Smooth muscle cell of the brain vasculature (primary cell): Measurements from ENCODE around the gene SMPDL3A.

ENCODE experiments used
- DNase-seq: peaks from one replicate; pipeline ENCODE4 v3.0.0-alpha.2; 2012; ENCODE audit warnings: low read depth, low spot score

SMPDL3A gene

DNA sequence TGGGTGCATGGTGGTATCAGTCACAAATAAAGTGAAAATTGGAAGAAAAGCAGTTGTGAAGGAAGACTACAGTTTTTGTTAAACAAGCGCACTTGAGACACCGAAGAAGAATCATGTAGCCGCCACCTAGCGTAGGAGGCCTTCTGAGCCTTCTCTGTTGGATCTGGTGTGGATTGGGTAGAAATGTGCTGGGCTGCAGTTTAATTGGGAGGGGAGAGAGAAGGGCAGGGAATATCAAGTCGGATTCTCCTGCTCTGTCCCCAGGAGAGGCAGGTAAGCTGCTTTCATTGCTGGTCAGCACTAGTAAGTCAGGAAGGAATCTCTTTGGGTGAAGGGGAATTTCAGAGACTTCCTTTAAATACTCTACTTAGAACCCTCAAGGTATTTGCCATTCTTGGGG lies 10.8 kb upstream of the SMPDL3A start:
- no peak for DNase-seq

DNA sequence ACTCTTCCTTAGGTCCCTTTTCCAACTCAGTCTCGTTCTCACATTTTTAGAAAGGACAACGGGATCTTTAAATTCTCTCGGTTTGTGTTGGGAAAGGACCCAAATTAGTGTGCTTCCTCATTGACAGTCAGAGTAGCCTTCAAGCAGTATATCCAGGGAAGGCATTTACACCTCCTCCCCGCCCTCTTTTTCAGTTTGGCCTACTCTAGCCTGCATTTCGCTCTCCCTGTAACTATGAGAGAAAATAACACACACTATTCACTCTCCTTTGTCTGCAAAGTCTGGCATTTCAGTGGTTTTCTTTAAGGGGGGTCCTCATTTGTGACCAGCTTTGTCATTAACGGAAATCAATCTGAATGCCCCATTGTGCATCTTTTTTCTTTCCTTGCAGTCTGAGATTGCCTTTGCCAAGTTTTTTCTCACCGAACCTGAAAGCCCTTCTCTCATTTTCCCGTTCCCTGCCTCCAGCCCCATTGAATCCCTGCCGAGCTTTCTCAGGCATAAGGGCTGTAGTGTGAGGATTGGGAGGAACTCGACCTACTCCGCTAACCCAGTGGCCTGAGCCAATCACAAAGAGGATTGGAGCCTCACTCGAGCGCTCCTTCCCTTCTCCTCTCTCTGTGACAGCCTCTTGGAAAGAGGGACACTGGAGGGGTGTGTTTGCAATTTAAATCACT lies 9.9 kb upstream of the SMPDL3A start:
- no peak for DNase-seq

DNA sequence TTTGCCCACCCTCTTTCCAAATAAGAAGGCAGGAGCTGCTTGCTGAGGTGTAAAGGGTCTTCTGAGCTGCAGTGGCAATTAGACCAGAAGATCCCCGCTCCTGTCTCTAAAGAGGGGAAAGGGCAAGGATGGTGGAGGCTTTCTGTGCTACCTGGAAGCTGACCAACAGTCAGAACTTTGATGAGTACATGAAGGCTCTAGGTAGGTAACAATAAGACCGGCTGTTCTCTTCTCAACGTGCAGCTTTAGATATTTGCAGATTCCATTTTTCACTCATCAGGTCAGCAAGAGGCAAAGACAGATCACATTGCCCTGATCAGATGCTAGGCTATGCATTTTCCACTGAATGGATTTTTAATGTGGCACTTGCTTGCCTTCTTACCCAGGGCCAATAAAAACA lies 9.4 kb upstream of the SMPDL3A start, which contains the start of gene FABP7:
Gene FABP7, plus strand, starts transcription at position 50 of the 400 bp plus-strand sequence. Its CDS starts 79 bp downstream, at position 129.
- no peak for DNase-seq

GRCh38 chr6:122780114-122780513 lies 8.9 kb upstream of the SMPDL3A start:
- DNase-seq, result no peak

DNA sequence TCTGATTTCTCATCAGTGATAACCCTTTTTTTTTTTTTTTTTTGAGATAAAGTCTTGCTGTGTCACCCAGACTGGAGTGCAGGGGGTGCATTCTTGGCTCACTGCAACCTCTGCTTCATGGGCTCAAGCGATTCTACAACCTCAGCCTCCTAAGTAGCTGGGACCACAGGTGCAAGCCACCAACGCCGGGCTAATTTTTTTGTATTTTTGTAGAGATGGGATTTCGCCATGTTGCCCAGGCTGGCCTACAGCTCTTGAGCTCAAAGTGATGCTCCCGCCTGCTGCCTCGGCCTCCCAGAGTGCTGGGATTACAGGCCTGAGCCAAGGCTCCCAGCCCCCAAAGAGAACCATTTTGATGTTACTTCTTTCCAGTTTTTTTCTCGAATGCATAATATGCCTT lies 7.3 kb upstream of the SMPDL3A start:
- DNase-seq, result no peak

DNA sequence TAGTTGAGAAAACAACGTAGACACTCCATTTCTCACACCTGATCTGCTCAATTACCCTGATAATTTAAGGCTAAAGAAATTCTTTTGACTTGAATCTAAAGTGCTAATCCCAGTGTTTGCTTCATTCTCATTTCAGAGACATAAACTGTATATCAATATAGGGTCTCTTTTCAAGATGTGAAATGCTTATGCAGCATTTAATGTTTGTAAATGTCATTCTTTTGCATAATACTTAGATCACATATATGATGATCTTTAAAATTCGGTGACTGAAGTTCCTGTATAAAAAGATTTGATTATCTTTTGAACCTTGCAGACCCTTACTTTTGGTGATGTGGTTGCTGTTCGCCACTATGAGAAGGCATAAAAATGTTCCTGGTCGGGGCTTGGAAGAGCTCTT lies 5.7 kb upstream of the SMPDL3A start:
- no peak for DNase-seq

DNA sequence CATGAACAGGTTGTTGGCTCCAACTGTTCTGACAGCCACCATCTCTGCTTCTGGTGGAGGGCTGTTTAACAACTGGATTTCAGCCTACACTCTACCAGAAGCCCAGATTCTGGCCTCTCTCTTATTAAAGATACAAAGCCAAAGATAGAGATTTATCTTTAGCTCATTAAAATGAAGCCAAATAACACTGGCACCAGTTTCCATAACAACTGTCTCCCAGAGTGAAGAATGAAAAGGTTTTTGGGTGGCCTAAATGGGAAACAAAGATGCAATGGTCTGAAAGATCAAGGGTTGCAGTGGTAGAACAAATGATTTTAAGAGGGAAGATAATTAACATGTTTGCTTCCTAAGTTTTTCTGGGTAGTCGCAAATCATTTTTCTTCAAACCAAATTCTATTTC lies 3.2 kb upstream of the SMPDL3A start:
- no peak for DNase-seq

DNA sequence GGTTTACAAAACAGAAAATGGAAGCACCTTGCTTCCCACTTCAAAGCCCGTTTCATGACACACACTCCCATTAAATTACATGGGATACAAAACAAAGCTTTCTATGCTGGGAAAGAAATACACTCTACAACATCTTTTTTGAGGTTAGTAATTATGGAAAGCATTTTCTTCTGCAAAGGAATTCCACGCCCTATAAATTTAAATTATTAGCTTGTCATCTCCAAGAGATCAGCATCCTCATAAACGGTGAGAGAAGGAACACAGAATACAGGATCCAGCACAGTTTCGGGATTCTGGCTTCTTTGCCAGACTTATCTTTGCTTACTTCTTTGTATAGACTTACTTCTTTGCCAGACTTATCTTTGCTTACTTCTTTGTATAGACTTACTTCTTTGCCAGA lies 1.3 kb upstream of the SMPDL3A start:
- DNase-seq, result no peak

- no peak for DNase-seq
Observed at GRCh38 chr6:122788208-122788607, 850 bp upstream of the SMPDL3A start.

DNA sequence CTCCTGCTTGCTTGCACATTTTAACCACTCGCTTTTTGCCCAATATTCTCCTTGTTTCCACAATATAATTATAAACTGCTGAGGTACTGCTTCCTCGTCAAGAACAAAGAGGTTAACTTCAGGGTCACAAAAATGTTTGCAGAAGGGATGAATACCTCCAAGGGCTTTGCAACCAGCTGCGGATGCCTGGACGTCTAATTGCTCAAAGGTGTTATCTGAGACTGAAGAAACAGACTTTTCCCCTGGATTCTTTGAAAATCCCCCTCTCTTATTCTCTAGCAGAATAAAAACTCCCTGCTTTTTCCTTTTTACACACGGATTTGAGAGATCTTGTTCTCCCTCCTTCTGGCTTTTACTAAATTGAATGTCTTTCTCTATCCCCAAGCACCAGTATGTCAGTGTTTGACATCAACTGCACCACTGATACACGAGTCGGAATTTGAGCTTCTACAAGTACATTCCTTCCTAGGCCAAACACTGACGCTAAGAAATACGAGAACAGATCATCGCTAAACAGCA lies 336 bp upstream of the SMPDL3A start:
- no peak for DNase-seq

GRCh38 chr6:122790028-122790422 lies 967 bp downstream of the SMPDL3A start:
- DNase-seq, result no peak

GRCh38 chr6:122790423-122791309 lies 1.6 kb downstream of the SMPDL3A start:
- DNase-seq, result no peak

GRCh38 chr6:122791310-122791679 lies 2.2 kb downstream of the SMPDL3A start:
- no peak for DNase-seq

- no peak for DNase-seq
Observed at GRCh38 chr6:122792766-122793165, 3.7 kb downstream of the SMPDL3A start.

DNA sequence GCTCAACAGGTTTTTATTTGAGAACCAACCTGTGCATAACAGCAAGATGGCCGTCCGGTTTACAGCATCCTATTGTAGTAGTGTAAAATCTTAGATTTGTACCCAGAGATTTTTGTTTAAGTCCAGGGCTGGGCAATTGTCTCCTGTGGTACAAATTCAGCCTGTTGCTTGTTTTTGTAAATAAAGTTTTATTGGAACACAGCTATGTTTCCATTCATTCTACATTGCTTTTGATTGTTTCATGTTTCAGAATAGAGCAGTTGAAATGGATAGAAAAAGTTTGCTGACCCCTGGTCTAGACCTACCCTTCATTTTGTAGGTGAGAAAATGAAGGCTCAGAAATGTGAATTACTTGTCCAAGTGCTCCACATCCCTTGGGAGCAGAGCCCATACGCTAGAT lies 8.5 kb downstream of the SMPDL3A start:
- no peak for DNase-seq

GRCh38 chr6:122798099-122798641 lies 9.1 kb downstream of the SMPDL3A start:
- no peak for DNase-seq

GRCh38 chr6:122799140-122799745 lies 10.2 kb downstream of the SMPDL3A start:
- DNase-seq, result no peak

DNA sequence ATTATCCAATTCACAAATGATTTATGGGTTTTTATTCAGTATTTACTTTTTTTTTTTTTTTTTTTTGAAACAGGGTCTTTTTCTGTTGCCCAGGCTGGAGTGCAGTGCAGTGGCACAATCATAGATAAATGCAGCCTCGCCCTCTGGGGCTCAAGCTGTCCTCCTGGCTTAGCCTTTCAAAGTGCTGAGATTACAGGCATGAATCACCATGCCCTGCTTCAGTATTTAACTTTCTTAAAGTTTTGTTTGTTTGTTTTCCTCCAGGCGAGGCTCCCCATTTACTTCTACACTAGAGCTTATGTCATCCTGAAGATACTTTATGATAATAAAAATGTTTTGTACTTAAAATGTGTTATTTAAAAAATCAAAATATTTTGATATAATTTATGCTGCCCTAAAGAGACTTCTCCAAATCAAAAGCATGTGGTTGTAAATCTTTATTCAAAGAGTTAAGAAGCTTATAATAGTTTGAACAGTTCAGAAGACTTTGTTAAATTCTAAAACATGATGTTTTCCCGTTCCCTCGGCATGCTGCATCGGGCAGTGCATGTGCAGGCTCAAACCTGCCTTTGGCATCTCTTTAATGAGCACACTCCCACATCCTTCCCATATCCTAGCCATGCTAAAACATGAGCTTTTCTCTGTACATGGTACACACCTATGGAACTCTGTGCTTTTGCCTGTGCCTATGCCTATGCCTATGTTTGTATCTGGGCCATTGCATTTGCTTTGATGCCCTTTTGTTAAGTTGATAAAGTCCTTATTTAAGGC lies 11.0 kb downstream of the SMPDL3A start:
- DNase-seq, result no peak

- no peak for DNase-seq
Observed at GRCh38 chr6:122800906-122801305, 11.8 kb downstream of the SMPDL3A start.

DNA sequence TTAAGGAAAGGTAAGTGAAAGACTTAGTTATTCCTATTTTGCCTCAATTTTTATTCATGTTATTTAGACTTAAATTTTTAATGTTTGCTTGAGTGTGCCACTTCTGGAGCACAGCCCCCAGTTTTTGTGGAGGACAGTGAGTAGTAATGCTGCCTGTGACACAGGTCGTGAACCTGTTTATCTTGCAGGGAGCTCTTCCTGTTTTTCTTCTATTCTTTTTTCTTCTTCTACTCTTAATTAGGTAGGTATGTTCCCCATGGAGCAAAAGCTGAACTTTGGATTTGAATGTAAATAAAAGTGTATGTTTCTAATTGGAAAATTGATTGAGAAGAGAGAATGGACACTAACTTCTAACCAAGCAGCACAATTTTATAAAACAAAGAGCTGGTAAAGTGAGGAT lies 12.3 kb downstream of the SMPDL3A start:
- no peak for DNase-seq

DNA sequence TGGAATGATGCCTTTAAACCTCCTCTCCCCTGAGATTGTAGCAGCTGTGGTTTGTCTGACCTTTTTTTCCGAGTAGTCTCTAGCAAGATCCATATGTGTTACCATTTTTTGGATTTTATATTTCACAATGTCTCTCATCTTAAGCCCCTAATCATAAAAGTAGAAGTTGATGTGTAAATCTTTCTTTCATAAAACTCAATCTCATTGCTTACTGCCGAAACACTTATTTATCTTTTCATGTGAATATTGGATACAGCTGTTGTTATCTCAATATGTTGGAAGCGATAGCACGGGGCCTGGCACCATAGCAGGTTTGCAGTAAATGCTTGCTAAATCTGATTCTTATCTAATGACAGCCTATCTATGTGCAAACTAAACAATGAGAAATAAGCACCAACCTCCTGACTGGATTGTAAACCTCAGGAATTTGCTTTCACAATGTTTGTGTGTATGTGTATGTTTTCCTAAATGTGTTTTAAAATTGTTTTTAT lies 14.2 kb downstream of the SMPDL3A start:
- no peak for DNase-seq
